ENCODE results near the gene PDS5A.
"Not testable (repeated sequence)": the region's sequence is repeated elsewhere in the genome, so short reads cannot be mapped to it uniquely, and the experiment has no call there.

Gene PDS5A

DNA sequence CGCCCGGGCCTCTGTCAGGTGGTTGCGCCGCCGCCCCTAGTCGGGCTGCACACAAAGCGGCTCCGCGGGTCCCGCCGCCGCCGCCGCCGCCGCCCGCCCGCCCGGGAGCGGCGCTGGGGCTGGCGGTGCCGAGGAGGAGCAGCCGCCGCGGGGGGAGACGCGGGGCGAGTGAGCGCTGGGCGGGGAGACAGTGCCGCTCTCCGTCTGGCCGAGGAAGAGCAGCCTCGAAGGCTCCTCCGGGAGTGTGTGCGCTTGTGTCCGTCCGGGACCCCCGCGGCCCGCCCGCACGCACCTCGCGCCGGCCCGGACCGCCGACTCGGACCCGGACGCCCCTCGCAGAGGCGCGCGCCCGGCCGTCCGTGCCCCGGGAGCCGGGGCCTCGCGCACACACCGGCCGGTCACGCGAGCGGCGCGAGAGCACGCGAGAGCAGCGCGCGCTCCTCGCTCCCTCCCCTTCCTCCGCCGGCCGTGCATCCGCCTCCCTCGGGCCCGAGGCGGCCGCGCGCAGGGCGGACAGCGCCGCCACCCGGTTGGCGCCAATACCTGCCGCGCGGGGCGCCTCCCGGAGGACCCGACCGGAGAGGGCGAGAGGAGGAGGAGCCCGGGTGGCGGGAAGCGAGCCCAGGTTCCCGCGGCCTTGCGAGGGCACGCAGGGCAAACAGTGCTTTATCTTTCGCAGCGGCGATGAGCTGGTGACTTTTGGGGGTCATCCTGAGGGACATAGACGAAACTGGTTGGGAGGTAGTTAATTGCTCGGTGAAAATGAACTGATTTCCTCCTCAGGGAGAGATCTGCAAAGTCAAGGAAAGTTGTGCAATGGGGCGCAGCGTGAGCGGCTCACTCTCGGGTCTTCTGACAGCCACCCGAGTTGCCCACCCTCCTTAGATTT, at the start of gene PDS5A:
Gene PDS5A, minus strand, starts transcription at position 423 of the 889 bp plus-strand sequence. CDS start 1,334 bp downstream, outside the sequence.
- DNase-seq, result peak; percentile 95

GRCh38 chr4:40024049-40024448, 46.3 kb upstream of the PDS5A start:
- not testable (repeated sequence) for DNase-seq

- not testable (repeated sequence) for DNase-seq
These were observed 43.4 kb upstream of the PDS5A start for GRCh38 chr4:40021116-40021515.

GRCh38 chr4:40020221-40020620, 42.5 kb upstream of the PDS5A start:
- no peak for DNase-seq

DNA sequence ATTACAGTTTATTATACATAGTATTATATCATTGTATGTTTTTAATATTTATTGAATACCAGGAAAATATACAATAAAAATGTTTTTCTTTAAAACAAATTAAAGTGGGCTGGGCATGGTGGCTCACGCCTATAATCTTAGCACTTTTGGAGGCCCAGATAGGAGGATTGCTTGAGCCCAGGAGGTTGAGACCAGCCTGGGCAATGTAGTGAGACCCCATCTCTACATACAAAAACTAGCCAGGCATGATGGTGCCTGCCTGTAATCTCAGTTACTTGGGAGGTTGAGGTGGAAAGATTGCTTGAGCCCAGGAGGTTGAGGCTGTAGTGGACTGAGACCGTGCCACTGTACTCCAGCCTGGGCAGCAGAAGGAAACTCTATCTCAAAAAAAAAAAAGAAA, 38.3 kb upstream of the PDS5A start:
- DNase-seq, result no peak

GRCh38 chr4:40003986-40004385, 26.3 kb upstream of the PDS5A start:
- DNase-seq, result no peak

DNA sequence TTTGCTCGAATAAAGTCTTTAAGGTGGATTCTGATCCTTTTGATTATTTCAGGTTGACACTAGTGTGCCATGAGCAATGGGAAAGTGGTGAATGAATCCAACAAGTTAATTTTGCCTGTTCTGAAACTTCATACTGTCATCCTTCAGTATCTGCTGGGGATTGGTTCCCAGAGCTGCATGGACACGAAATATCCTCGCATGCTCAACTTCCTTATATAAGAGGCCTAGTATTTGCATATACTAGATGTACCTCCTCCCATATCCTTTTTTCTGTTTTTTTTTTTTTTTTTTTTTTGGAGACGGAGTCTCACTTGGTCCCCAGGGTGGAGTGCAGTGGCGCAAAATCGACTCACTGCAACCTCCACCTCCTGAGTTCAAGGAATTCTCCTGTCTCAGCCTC, 23.0 kb upstream of the PDS5A start:
- no peak for DNase-seq

DNA sequence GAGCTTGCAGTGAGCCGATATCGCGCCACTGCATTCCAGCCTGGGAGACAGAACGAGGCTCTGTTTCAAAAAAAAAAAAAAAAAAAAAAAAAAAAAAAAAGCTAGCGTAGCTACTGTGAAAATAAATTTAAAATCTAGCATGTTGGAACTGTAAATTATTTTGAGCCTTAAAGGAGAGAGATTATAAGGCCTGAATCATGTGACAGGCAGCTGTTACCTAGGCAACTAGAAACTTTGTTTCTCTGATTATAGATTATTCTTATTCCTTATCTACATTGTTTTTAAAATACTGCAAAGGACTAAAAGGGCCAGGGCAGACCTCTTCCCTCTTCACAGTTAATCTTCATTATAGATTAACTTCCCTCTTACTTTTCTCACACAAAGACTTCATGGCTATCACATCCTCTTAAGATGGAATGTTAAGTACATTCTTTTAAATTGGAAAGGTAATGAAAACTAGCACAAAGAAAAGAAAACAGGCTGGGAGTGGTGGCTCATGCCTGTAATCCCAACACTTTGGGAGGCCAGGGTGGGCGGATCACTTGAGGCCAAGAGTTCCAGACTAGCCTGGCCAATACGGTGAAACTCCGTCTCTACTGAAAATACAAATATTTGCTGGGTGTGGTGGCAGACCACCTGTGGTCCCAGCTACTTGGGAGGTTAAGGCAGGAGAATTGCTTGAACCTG, 21.1 kb upstream of the PDS5A start:
- DNase-seq, result no peak

- DNase-seq, result no peak
These were observed 19.1 kb upstream of the PDS5A start for GRCh38 chr4:39996811-39997210.

DNA sequence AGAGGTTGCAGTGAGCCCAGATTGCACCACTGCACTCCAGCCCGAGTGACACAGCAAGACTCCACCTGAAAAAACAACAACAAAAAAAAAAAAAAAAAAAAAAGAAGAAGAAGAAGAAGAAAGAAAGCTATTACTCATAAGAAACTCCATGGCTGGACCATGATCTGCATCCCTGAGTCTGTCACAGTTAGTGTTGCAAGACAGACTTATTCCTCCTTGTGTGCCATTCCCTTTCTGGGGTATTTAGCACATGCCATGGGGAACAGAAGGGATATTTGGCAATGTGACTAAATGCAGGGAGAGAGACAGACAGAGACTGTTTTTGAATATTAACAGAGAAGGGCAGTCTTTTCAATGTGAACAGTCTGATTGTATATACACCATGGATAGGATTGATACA, 16.7 kb upstream of the PDS5A start:
- no peak for DNase-seq

GRCh38 chr4:39989381-39989780, 11.7 kb upstream of the PDS5A start:
- DNase-seq, result not testable (repeated sequence)

- no peak for DNase-seq
These were observed 9.8 kb upstream of the PDS5A start for GRCh38 chr4:39987485-39987884.

DNA sequence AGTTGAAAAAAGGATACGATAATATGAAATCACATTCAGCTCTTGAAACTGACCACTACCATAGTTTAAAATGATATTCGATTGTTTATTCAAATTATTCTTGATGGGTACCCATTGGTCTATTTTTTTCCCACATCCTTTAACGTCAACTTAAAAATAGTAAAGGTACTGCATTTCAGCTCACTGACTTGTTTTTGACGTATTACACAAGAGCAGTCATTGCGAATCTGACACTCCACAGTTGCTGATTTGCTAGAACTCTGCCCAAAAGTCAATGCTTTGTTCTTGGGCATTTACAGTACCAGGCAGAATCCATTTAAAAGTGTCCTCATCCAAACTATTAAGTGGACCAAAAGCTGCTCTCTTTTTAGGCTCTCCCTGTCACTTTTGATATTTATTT, 1.2 kb upstream of the PDS5A start:
- DNase-seq, result no peak

DNA sequence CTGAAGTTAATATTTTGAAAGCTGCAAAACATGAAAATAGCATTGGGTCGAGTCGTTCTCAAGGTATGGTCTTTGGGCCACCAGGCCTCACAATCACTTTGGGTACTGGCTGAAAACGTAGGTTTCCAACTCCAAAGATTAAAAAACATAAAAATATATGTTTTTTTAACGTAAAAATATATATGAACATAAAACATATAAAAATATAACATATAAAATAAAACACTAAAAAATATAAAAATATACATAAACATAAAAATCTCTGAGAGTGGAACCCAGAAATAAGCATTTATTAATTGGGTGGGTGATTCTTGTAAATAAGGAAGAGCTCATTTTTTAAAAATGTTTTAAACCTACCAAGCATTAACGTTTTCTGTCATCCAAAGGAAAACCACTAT, 666 bp upstream of the PDS5A start:
- no peak for DNase-seq

GRCh38 chr4:39976945-39977488, 694 bp downstream of the PDS5A start:
- DNase-seq, result no peak

DNA sequence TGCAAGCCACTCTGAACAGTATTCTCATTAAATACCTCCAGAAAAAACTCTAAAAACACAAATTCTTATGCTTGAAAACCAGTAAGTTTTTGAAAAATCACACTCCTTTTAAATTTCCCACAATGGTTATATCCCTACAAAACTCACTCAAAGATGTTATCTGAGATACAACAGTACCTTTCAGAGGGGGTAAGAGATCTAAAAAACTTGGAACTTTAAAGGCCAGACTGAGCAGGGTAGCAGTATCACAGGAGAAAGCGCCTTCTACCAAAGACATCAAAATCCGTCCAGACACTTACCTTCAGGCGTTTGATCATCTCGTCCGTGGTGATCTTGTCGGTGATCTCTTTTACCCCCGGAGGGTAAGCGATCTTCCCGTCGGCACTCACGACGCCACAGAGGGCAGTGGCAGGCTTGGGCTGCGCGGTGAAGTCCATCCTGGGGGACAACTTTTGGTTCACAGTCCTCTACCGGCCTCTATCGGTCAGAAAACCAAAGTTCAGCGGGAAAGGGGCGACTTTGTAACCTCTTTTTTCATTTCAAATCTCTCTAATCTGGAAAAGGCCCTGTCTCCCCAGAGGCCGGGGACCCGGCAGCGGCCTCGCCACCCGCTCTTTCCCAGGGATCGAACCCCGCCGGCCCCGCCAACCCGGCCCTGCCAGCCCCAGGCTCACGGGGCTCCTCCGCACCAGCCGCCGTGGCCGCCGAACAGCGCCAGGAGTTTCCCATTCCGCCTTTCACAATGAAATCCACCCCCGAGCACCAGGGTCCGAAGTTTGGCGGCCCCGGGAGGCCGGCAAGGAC, 1.4 kb downstream of the PDS5A start:
- DNase-seq, result peak; percentile 92

DNA sequence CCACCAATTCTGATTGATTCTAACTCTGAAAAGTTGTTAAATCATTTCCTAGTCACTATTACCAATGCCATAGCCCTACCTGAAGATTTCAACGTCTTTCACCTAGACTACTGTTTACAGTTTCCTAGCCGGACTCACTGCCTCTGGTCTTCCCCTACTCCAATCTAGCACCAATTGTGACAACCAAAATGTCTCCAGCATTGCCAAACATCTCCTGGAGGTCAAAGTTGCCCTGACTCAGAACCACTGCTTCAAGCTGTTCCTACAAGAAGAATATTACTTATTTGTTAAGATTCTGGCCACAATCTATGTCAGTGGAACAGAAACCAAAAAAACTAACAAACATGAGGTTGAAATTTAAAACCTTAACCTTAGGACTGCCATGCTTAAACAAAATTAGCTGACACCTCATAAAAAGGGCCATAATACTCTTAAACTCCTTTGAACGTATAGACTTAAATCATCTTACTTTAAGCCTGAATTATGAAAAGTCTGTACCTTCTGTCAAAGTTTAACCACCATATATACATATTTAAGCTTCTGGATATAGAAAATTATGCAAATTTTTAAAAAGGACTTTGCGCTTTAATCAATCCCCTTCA, 2.1 kb downstream of the PDS5A start:
- DNase-seq, result no peak

- not testable (repeated sequence) for DNase-seq
These were observed 4.7 kb downstream of the PDS5A start for GRCh38 chr4:39973052-39973451.

DNA sequence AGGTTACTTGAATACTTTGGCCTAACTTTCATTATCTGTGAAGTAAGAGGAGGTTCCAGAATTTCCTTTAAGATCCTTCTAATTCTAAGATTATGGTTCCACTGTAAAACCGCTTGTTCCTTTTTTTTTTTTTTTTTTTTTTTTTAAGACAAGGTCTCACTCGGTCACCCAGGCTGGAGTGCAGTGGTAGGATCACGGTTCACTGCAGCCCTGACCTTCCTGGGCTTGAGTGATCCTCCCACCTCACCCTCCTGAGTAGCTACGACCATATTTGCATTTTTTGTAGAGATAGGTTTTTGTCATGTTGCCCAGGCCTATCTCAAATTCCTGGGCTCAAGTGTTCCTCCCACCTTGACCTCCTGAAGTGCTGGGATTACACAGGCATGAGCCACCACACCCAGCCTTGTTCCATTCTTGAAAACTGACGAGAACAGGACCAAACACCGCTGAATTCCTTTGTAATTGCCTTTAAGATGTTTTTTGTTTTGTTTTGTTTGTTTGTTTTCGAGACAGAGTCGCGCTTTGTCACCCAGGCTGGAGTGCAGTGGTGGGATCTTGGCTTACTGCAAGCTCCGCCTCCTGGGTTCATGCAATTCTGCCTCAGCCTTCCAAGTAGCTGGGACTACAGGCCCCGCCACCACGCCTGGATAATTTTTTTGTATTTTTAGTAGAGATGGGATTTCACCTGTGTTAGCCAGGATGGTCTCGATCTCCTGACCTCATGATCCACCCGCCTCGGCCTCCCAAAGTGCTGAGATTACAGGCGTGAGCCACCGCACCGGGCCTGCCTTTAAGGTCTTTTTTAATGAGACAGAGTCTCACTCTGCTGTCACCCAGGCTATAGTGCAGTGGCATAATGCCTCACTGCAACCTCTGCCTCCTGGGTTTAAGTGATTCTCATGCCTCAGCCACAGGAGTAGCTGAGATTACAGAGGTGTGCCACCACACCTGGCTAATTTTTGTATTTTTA, 6.8 kb downstream of the PDS5A start:
- DNase-seq, result no peak

GRCh38 chr4:39963656-39964055, 14.1 kb downstream of the PDS5A start:
- DNase-seq, result no peak

DNA sequence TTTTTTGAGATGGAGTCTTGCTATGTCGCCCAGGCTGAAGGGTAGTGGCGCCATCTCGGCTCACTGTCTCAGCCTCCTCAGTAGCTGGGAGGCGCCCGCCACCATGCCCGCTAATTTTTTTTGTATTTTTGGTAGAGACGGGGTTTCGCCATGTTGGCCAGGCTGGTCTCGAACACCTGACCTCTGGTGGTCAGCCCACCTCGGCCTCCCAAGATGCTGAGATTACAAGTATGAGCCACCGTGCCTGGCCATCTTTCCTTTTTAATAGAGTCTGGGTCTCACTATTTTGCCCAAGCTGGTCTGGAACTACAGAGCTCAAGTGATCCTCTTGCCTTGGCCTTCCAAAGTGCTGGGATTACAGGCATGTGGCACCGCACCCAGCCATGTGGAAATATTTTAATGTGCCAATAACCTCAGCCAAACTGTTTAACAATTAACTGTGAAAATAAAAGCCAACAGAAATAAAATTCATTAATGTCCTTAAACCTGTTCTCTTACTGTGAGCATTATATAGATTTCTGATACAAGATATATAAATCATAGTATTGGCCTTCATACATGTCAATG, 16.3 kb downstream of the PDS5A start:
- no peak for DNase-seq

Data from retina (tissue), 1 donor.